ENCODE data around the gene LRP8. TPM values are rescaled to one million over a fixed set of nuclear protein-coding genes. Genes with fewer than 3 reads are reported as not detected.

LRP8 gene
- total and polyA plus RNA-seq, 9 of the 15 experiments (the other 6 are each of a cell fraction or from before 2014, with no cell fraction given): 7.1 to 56.1 (median 31.3) TPM

DNA sequence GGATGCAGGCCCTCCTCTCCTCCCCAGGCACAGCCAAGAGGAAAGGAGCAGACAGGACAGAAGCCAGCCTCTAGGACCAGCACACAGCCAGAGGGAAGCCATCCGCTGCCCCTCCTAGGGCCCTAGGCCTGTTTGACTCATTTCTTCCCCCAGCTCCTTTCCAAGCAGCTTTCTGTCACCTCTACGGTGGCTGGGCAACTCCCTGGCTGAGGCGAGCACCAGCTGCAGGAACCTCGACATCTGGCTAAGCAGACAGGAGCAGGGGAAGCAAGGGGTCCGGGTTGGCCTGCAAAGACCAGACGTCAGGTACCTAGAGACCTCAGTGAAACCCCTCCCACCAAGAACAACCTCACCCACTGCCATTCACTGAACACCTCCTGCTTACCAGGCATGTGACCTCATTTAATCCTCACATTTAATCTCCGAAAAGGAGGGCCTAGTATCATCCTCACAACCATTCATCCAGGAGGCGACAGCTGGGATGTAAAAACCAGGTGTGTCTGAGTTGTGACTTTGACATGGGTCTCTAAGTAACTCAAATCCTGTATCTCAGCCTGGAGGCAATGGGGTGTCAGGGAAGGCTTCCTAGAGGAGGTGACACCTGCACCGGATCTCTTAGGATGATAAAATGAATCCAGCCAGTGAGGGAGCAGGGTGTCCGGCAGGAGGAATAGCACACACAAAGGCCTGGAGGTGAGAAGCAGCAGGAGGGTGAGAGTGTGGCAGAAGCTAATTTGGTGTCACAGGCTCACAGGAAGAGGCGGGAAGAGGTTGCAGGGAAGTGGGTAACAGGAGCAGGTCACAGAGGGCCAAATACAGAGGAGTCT lies 5.9 kb downstream of the LRP8 start:
- 76% methylated on average over 11 of the region's 11 CpGs for WGBS (ENCODE audit: insufficient coverage, low coverage, missing lambda C conversion rate)
- in situ Hi-C loops (cut with MboI): no loop called here
- CTCF ChIA-PET (ENCODE audit: low intra/inter-chr PET ratio): interaction anchor here (1.6 kb wide), 1 partner anchor 71 kb away, joined by 3 read pairs; no protein-coding TSS in a partner anchor
- TF ChIP-seq MCM7 (IDR thresholded peaks at IDR 0.05) (no peak), SIX5 (IDR thresholded peaks at IDR 0.05; ENCODE audit: borderline replicate concordance in 1 of 2, insufficient read depth in 1 of 2, low read depth in 1 of 2, low read length in 2 of 2) (no peak), ZSCAN29 (IDR thresholded peaks at IDR 0.05) (peak; percentile 67; the same call in 1 of the 2 replicates), POLR2A (conservative IDR thresholded peaks at IDR 0.05) (no peak), MTA1 (IDR thresholded peaks at IDR 0.05; ENCODE audit: borderline replicate concordance) (no peak), TSC22D4 (tag; IDR thresholded peaks at IDR 0.05) (no peak), NR2C1 (IDR thresholded peaks at IDR 0.05) (no peak), NR2C1 (tag; IDR thresholded peaks at IDR 0.05) (no peak), GTF2E2 (tag; IDR thresholded peaks at IDR 0.05) (no peak), ZFP36 (IDR thresholded peaks at IDR 0.05; ENCODE audit: low read depth, low read length, partially characterized antibody) (peak; percentile 83), ZNF12 (CRISPR knock-in tag; IDR thresholded peaks at IDR 0.05) (no peak), KDM1A (IDR thresholded peaks at IDR 0.05) (no peak), SMAD3 (CRISPR knock-in tag; conservative IDR thresholded peaks at IDR 0.05) (no peak), ZBTB1 (CRISPR knock-in tag; IDR thresholded peaks at IDR 0.05; ENCODE audit: borderline replicate concordance, low read depth) (no peak), ZNF436 (CRISPR knock-in tag; IDR thresholded peaks at IDR 0.05) (no peak)
- TF ChIP-seq, protein P1, sequence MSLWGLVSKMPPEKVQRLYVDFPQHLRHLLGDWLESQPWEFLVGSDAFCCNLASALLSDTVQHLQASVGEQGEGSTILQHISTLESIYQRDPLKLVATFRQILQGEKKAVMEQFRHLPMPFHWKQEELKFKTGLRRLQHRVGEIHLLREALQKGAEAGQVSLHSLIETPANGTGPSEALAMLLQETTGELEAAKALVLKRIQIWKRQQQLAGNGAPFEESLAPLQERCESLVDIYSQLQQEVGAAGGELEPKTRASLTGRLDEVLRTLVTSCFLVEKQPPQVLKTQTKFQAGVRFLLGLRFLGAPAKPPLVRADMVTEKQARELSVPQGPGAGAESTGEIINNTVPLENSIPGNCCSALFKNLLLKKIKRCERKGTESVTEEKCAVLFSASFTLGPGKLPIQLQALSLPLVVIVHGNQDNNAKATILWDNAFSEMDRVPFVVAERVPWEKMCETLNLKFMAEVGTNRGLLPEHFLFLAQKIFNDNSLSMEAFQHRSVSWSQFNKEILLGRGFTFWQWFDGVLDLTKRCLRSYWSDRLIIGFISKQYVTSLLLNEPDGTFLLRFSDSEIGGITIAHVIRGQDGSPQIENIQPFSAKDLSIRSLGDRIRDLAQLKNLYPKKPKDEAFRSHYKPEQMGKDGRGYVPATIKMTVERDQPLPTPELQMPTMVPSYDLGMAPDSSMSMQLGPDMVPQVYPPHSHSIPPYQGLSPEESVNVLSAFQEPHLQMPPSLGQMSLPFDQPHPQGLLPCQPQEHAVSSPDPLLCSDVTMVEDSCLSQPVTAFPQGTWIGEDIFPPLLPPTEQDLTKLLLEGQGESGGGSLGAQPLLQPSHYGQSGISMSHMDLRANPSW (CRISPR knock-in tag; IDR thresholded peaks at IDR 0.05): no peak
- TF ChIP-seq, protein P2, sequence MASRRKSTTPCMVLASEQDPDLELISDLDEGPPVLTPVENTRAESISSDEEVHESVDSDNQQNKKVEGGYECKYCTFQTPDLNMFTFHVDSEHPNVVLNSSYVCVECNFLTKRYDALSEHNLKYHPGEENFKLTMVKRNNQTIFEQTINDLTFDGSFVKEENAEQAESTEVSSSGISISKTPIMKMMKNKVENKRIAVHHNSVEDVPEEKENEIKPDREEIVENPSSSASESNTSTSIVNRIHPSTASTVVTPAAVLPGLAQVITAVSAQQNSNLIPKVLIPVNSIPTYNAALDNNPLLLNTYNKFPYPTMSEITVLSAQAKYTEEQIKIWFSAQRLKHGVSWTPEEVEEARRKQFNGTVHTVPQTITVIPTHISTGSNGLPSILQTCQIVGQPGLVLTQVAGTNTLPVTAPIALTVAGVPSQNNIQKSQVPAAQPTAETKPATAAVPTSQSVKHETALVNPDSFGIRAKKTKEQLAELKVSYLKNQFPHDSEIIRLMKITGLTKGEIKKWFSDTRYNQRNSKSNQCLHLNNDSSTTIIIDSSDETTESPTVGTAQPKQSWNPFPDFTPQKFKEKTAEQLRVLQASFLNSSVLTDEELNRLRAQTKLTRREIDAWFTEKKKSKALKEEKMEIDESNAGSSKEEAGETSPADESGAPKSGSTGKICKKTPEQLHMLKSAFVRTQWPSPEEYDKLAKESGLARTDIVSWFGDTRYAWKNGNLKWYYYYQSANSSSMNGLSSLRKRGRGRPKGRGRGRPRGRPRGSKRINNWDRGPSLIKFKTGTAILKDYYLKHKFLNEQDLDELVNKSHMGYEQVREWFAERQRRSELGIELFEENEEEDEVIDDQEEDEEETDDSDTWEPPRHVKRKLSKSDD (conservative IDR thresholded peaks at IDR 0.05; ENCODE audit: low read length): no peak

More for the DNA sequence above, 5.9 kb downstream of the LRP8 start:
- H3K27ac ChIP-seq (ENCODE audit: extremely low read depth, low read depth, low read length): no peak overlapping the region
- peak overlapping the region in 1 of 2 experiments; percentile 2; a peak in 2 of 4 replicates for H3K9ac ChIP-seq (ENCODE audit: insufficient read depth in 1 of 2, low read depth in 2 of 2, low read length in 2 of 2)
- no peaks in the 10 kb centered on the region for H3K9me3 ChIP-seq (replicated peaks; ENCODE audit: control insufficient read depth, insufficient read depth, low read depth, low read length)
- H3K9me1 ChIP-seq (ENCODE audit: control insufficient read depth, insufficient read depth, low read length): no peaks in the 10 kb centered on the region
- H3K27me3 ChIP-seq (ENCODE audit: control insufficient read depth in 2 of 2, insufficient read depth in 2 of 2, low read length in 2 of 2): no peaks in the 10 kb centered on the region
- peaks cover 69% of the 10 kb centered on the region for H3K79me2 ChIP-seq (ENCODE audit: control insufficient read depth, insufficient read depth, low read length)
- no peak overlapping the region for H3K4me2 ChIP-seq (ENCODE audit: insufficient read depth, low read length)
- no TSS peak for BruUV-seq (replicated peaks)
- intact Hi-C loops (cut with micrococcal nuclease): no loop called here
- H4K20me1 ChIP-seq (replicated peaks; ENCODE audit: control insufficient read depth, insufficient read depth, low read length): peaks cover 22% of the 10 kb centered on the region
- peaks cover 14 to 29% of the 10 kb centered on the region in 2 experiments for H3K4me1 ChIP-seq (replicated peaks in 1 of 2; ENCODE audit: control insufficient read depth in 2 of 2, insufficient read depth in 2 of 2, low read length in 2 of 2)
- POLR2A ChIA-PET: interaction anchor here (0.6 to 1.0 kb wide), 2 partner anchors 8 to 9 kb away, joined by 3 read pairs; no protein-coding TSS in a partner anchor
- no peak overlapping the region for H3K4me3 ChIP-seq
- peaks cover 85% of the 10 kb centered on the region for H3K36me3 ChIP-seq (ENCODE audit: control insufficient read depth, insufficient read depth, low read length)
- FAIRE-seq: no peak
- H2AFZ ChIP-seq (ENCODE audit: low read depth, low read length): no peak overlapping the region
- no peak for ATAC-seq
- no peak for DNase-seq (ENCODE audit: extremely low read depth in 1 of 4, low spot score in 3 of 4)

All from K562 (cell line).